DND-41 (cell line): Measurements from ENCODE around the gene POLR2F.

Source experiments
- EZH2 ChIP-seq: IDR thresholded peaks from 3 replicates; pipeline ENCODE4 v1.6.1; 2012; ENCODE audit warnings: borderline replicate concordance, low read depth, mild to moderate bottlenecking, moderate library complexity, low read length, inconsistent platforms; ENCODE audit not compliant: severe bottlenecking
- TF ChIP-seq, protein P1 (sequence below): IDR thresholded peaks from 2 replicates; pipeline ENCODE4 v1.5.1; 2012; ENCODE audit warnings: borderline replicate concordance, low read length, moderate library complexity, mild to moderate bottlenecking; ENCODE audit not compliant: poor library complexity, severe bottlenecking; ENCODE audit errors: extremely low read depth

DNA sequence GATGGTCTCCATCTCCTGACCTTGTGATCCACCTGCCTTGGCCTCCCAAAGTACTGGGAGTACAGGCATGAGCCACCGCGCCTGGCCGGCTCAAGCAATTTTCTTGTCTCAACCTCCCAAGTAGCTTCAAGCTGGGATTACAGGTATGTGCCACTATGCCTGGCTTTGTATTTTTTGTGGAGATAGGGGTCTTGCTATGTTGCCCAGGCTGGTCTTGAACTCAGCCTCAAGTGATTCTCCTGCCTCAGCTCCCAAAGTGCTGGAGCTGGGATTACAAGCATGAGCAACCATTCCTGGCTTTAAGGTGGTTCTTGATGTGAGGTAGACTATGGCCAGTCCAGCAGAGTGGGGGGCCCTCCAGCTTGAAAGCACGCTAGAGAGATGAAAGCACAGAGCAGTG is 7.6 kb downstream of the POLR2F start:
- TF ChIP-seq, protein P1, sequence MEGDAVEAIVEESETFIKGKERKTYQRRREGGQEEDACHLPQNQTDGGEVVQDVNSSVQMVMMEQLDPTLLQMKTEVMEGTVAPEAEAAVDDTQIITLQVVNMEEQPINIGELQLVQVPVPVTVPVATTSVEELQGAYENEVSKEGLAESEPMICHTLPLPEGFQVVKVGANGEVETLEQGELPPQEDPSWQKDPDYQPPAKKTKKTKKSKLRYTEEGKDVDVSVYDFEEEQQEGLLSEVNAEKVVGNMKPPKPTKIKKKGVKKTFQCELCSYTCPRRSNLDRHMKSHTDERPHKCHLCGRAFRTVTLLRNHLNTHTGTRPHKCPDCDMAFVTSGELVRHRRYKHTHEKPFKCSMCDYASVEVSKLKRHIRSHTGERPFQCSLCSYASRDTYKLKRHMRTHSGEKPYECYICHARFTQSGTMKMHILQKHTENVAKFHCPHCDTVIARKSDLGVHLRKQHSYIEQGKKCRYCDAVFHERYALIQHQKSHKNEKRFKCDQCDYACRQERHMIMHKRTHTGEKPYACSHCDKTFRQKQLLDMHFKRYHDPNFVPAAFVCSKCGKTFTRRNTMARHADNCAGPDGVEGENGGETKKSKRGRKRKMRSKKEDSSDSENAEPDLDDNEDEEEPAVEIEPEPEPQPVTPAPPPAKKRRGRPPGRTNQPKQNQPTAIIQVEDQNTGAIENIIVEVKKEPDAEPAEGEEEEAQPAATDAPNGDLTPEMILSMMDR = no peak
- no peak for TF ChIP-seq EZH2
